Psoas muscle (tissue), 8 donors: ENCODE measurements around the gene PPP5C. TPM values are rescaled to one million over a fixed set of nuclear protein-coding genes. Genes with fewer than 3 reads are reported as not detected.
"Not testable (repeated sequence)": the region's sequence is repeated elsewhere in the genome, so short reads cannot be mapped to it uniquely, and the experiment has no call there.

ENCODE experiments used
- ATAC-seq, 4 donors: fragments of 200-7000 bp; cut with Tn5 transposase; one replicate each; pipeline ENCODE4 v1.9.1; 2020; ENCODE audit warnings: moderate library complexity in 3 of 4, mild to moderate bottlenecking in 2 of 4
- DNase-seq, 2 donors: peaks; one replicate each; pipeline ENCODE4 v3.0.0-alpha.2; 2020
- H3K27ac ChIP-seq: fragments of 200-600 bp; one replicate; pipeline ENCODE4 v1.8.0; 2022
- H3K27me3 ChIP-seq, 3 donors: fragments of 200-600 bp in 1 of 3; one replicate each; pipeline versions ENCODE4 v1.6.1 to v1.8.0; 2013 to 2022; ENCODE audit warnings: low read length in 2 of 3, mild to moderate bottlenecking in 2 of 3, moderate library complexity in 1 of 3; ENCODE audit not compliant: insufficient read depth in 3 of 3
- H3K36me3 ChIP-seq, 2 donors: fragments of 200-600 bp in 1 of 2; one replicate each; pipeline versions ENCODE4 v1.6.1 to v1.8.0; 2013 to 2022; ENCODE audit warnings: low read depth in 1 of 2, mild to moderate bottlenecking in 1 of 2, moderate library complexity in 1 of 2; ENCODE audit not compliant: insufficient read depth in 1 of 2
- H3K4me1 ChIP-seq: fragments of 200-600 bp; one replicate; pipeline ENCODE4 v1.8.0; 2022
- H3K4me3 ChIP-seq: fragments of 200-600 bp; one replicate; pipeline ENCODE4 v1.8.0; 2022; ENCODE audit warnings: mild to moderate bottlenecking
- H3K9me3 ChIP-seq: fragments of 200-600 bp; one replicate; pipeline ENCODE4 v1.8.0; 2022
- WGBS, 3 donors: extraction: QIAGEN DNeasy Blood & Tissue Kit; methylation state at CpG; one replicate each; pipeline versions ENCODE4 v1.1.6 to v1.1.7; 2013; 5-methylcytosine and 5-hydroxymethylcytosine counted together
- intact Hi-C, 2 donors: fragments of 100-400 bp; cut with DNase I; formaldehyde crosslinking; loops; one replicate each; pipeline versions ENCODE4 v1.11.0 to v1.14.2; 2022
- polyA plus RNA-seq, 3 donors: library from polyadenylated mRNA; stranded (reverse); fragments of 200-250 nt; gene quantifications; one replicate each; pipeline ENCODE4 v1.2.3, GENCODE V29; 2013
- total RNA-seq, 4 donors: library from RNA; stranded (reverse); fragmentation: NEBNext Ultra II Directional in 2 of 4; extraction: Animal tissue kit (Norgen Biotek cat#: 25700) in 2 of 4; gene quantifications; one replicate each; pipeline versions ENCODE4 v1.2.1 to v1.2.4, GENCODE V29; 2021 to 2023
- TF ChIP-seq, protein P1 (sequence below): fragments of 200-600 bp; IDR thresholded peaks from one replicate; pipeline ENCODE4 v1.8.0; 2022; ENCODE audit warnings: antibody characterized with exemption
- donor health status: healthy with polysubstance abuse.
- donor health status: DM: no; HTN: no; CAD: no; lungs with moderate emphysema.
- donor health status: Bipolar disorder and iron deficiency.
- donor health status: healthy.
- donor health status: DM: yes; HTN: yes; CAD: no.
- donor health status: DM: no; HTN: no; CAD: no.
- donor health status: DM: no; HTN: no; CAD: no.
- donor health status: DM: yes; HTN: yes; CAD: no.

Gene PPP5C
- total and polyA plus RNA-seq, 7 donors = 39.7 to 73.6 (median 51.9) TPM

- 83 to 95% (median 91%) methylated on average over 6 of the region's 6 CpGs for WGBS, 3 donors
- Histone ChIP-seq H3K27me3 (no peaks in the 10 kb centered on the region), H3K27ac (peak overlapping the region; percentile 9), H3K36me3 (peaks cover 3 to 11% of the 10 kb centered on the region in 2 donors), H3K9me3 (no peaks in the 10 kb centered on the region), H3K4me1 (no peaks in the 10 kb centered on the region), H3K4me3 (no peak overlapping the region)
- ATAC-seq = no peak
- TF ChIP-seq, protein P1, sequence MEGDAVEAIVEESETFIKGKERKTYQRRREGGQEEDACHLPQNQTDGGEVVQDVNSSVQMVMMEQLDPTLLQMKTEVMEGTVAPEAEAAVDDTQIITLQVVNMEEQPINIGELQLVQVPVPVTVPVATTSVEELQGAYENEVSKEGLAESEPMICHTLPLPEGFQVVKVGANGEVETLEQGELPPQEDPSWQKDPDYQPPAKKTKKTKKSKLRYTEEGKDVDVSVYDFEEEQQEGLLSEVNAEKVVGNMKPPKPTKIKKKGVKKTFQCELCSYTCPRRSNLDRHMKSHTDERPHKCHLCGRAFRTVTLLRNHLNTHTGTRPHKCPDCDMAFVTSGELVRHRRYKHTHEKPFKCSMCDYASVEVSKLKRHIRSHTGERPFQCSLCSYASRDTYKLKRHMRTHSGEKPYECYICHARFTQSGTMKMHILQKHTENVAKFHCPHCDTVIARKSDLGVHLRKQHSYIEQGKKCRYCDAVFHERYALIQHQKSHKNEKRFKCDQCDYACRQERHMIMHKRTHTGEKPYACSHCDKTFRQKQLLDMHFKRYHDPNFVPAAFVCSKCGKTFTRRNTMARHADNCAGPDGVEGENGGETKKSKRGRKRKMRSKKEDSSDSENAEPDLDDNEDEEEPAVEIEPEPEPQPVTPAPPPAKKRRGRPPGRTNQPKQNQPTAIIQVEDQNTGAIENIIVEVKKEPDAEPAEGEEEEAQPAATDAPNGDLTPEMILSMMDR = no peak
- no peak for DNase-seq
- intact Hi-C loops = loop anchor here in 1 of 2 donors (1.0 kb wide), 1 partner anchor 12 kb away; no protein-coding TSS in a partner anchor
Observed at GRCh38 chr19:46319613-46320012, 27.3 kb upstream of the PPP5C start.

- intact Hi-C loops = no loop called here
- Histone ChIP-seq H3K4me3 (no peak overlapping the region), H3K4me1 (no peaks in the 10 kb centered on the region), H3K36me3 (peaks cover 3 to 17% of the 10 kb centered on the region in 2 donors), H3K27ac (no peak overlapping the region), H3K9me3 (no peaks in the 10 kb centered on the region), H3K27me3 (no peaks in the 10 kb centered on the region)
- 95 to 100% (median 96%) methylated on average over 4 to 5 of the region's 5 CpGs for WGBS, 3 donors
- ATAC-seq (no peak), DNase-seq (no peak)
- TF ChIP-seq, protein P1 = no peak
Observed at GRCh38 chr19:46320559-46320958, 26.3 kb upstream of the PPP5C start.

- H3K27me3 ChIP-seq = no peaks in the 10 kb centered on the region
- no peak overlapping the region for H3K27ac ChIP-seq
- TF ChIP-seq, protein P1 = no peak
- ATAC-seq (no peak), DNase-seq (no peak)
- H3K4me1 ChIP-seq = no peaks in the 10 kb centered on the region
- peaks cover 3 to 17% of the 10 kb centered on the region in 2 donors for H3K36me3 ChIP-seq
- H3K9me3 ChIP-seq = no peaks in the 10 kb centered on the region
- 84 to 88% (median 85%) methylated on average over 12 of the region's 12 CpGs for WGBS, 3 donors
- H3K4me3 ChIP-seq = no peak overlapping the region
- intact Hi-C loops = no loop called here
Observed at GRCh38 chr19:46321653-46322052, 25.2 kb upstream of the PPP5C start.

- H3K9me3 ChIP-seq, ATAC-seq, H3K4me3 ChIP-seq, H3K27ac ChIP-seq, intact Hi-C loops, DNase-seq, H3K4me1 ChIP-seq, H3K27me3 ChIP-seq: not testable (repeated sequence)
- H3K36me3 ChIP-seq = peaks cover 3 to 17% of the 10 kb centered on the region in 2 donors
- 82 to 89% (median 83%) methylated on average over 9 of the region's 9 CpGs for WGBS, 3 donors
Observed at GRCh38 chr19:46323227-46323626, 23.7 kb upstream of the PPP5C start.

DNA sequence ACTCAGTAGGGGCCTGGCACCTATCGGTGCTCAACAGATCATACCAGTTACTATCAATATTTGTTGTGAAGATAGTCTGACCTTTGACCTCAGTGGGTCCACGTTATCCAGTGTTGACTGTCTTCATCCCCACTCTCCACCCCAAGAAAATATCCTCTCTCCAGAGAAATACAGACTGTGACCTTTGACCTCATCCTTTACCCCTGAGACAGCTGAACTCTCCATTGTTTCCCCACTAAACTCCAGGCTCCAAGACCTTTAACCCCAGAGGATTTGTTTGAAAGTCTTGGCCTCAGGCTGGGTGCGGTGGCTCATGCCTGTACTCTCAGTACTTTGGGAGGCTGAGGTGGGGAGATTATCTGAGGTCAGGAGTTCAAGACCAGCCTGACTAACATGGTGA is 22.6 kb upstream of the PPP5C start:
- Histone ChIP-seq H3K27me3 (no peaks in the 10 kb centered on the region), H3K4me3 (no peak overlapping the region), H3K36me3 (peaks cover 3 to 17% of the 10 kb centered on the region in 2 donors), H3K9me3 (peaks cover 7% of the 10 kb centered on the region), H3K27ac (no peak overlapping the region), H3K4me1 (no peaks in the 10 kb centered on the region)
- TF ChIP-seq, protein P1 = no peak
- ATAC-seq = no peak
- 73 to 80% (median 79%) methylated on average over 3 of the region's 3 CpGs for WGBS, 3 donors
- DNase-seq = no peak
- intact Hi-C loops = no loop called here
